Mucosa of gallbladder (tissue), 1 donor: ENCODE data around the gene C5orf63. TPM values are rescaled to one million over a fixed set of nuclear protein-coding genes. Genes with fewer than 3 reads are reported as not detected.
A peak's percentile ranks its signal among the peaks of the same experiment; 100 is the strongest.
"Not testable (repeated sequence)": the region's sequence is repeated elsewhere in the genome, so short reads cannot be mapped to it uniquely, and the experiment has no call there.

Source experiments
- DNase-seq: peaks from one replicate; pipeline ENCODE4 v3.0.0-alpha.2; 2020; ENCODE audit warnings: low spot score
- total RNA-seq: library from RNA; stranded (reverse); gene quantifications from one replicate; pipeline ENCODE4 v1.2.1, GENCODE V29; 2021
- donor health status: DM: no; HTN: no; CAD: no.

C5orf63 gene
- total RNA-seq, 1 donor from 2014 or later: 6.1 TPM

GRCh38 chr5:127031863-127032232 lies 41.5 kb downstream of the C5orf63 start:
- no peak for DNase-seq

DNA sequence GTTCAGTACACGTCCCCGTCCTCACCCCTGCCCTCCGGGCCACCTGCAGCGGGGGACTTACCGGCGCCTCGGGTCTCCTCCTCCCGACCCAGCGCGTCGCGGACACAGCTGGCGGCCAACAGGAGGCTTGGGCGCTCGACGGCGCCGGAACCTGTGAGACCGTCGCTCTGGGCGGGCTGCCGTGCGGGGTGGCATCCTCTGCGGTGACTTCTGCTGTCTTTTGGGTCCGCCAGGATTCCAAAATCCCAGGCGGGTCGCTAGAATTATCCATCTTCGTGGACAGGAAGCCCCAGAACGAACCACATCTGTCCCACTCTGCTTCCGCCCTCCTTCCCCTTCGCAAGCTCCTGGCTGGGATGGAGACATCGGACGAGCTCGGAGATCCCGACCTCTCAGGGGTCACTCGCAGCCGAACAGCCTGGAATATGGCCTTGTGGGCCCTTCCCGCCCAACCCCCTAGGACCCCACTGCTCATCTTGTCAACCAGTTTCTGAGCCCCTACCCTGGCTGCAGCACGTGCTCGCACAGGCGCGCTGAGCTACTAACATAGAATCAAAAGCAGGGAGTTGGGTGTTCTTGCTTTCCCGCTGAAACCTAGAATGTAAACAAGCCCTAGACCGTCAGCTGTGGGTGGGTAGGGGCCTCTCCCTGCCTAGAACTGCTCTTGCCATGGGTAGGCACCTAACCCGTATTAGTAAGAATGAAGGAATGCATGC lies 42.0 kb downstream of the C5orf63 start:
- no peak for DNase-seq

DNA sequence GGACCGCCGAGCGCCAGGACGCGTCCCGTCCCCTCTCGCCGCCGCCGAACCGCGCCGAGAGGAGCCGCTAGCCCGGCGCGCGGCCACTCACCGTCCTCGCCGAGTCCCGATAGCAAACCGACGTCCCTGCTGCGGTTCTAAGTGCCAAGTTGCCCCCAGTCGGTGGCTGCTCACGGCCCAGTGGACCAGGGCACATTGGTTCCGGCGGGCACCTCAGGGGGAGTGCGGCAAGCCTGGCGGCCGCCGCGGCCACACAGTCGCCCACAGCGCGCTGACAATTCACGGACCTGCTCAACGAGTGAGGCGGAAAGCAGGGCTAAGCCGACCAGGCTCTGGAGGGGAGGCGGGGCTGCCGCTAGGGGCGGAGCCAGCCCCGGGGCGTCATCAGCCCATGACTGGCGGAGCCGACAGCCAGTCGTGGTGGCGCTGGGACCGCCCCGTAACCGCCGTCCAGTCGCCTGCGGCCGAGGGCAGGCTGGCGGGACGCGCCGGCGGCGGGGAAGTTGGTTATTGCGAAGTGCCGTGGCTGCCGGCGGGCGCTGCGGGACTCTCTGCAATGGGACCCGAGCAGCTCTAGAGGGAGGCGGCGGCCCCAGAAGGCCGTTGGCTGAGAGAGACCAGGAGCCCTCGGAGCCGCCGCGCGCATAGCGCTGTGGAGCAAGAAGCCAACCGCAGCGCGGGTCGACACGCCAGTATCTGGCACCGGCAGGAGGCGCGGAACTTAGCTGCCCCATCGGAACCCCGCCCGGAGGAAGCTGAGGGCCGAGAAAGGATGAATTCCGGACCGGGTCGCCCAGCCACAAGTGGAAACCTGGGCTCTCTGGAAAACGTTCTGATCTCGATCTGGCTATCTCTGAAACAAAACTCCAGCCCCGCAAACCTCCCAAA lies 42.8 kb downstream of the C5orf63 start, which contains the start of gene MARCHF3:
MARCHF3 (minus strand) TSS at position 300 of the 888 bp plus-strand sequence. CDS start 112,387 bp downstream, outside the sequence.
- peak; percentile 96 for DNase-seq

- DNase-seq: peak; percentile 62
These were observed 43.6 kb downstream of the C5orf63 start for GRCh38 chr5:127029581-127030258.

DNA sequence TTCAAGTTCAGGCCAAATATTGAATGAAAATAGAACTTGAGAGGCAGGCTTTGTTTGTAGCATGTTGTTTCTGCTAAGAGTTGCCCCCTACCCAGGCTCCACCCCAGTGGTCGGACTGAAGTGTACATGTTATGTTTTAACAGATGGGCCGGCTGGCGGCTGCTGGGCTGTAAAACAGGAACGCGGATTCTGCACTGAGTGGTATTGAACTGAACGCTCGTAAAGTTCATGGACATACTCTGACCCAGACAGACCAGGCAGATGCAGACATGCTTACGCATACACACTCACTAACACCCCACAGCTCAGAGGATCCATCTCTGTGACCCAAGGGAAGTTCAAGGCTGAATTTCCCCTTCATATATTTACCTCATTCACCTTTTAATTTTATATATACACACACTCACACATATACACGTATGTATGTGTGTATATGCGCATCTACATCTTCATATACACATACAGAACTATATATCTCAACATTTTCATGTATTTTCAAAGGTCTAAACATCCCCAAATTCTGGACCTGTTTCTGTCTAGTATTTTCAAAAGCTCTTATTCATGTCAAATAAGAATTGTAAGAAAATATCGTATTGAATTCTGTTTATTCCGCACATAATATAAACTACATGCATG lies 44.4 kb downstream of the C5orf63 start:
- DNase-seq: peak; percentile 28

- no peak for DNase-seq
These were observed 45.8 kb downstream of the C5orf63 start for GRCh38 chr5:127027539-127027938.

- no peak for DNase-seq
These were observed 47.1 kb downstream of the C5orf63 start for GRCh38 chr5:127026166-127026565.

GRCh38 chr5:127025467-127025866 lies 47.8 kb downstream of the C5orf63 start:
- DNase-seq: no peak

GRCh38 chr5:127024821-127025220 lies 48.5 kb downstream of the C5orf63 start:
- no peak for DNase-seq

- not testable (repeated sequence) for DNase-seq
These were observed 49.6 kb downstream of the C5orf63 start for GRCh38 chr5:127023552-127024191.

- no peak for DNase-seq
These were observed 50.5 kb downstream of the C5orf63 start for GRCh38 chr5:127022846-127023245.

- no peak for DNase-seq
These were observed 53.4 kb downstream of the C5orf63 start for GRCh38 chr5:127019928-127020327.

GRCh38 chr5:127016722-127017121 lies 56.6 kb downstream of the C5orf63 start:
- not testable (repeated sequence) for DNase-seq

DNA sequence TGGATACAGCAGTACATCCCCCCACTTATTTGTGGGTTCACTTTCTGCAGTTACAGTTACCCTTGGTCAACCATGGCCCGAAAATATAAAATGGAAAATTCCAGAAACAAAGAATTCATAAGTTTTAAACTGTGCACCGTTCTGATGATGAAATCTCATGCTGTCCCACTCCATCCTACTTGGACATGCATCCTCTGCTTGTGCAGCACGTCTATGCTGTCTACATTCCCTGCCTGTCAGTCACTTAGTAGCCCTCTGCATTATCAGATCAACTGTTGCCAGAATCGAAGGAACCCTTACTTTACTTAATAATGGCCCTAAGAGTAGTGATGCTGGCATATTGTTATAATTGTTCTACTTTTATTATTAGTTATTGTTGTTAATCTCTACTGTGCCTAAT lies 57.6 kb downstream of the C5orf63 start:
- no peak for DNase-seq

- DNase-seq: no peak
These were observed 58.7 kb downstream of the C5orf63 start for GRCh38 chr5:127014573-127014972.

GRCh38 chr5:127013407-127013806 lies 59.9 kb downstream of the C5orf63 start:
- DNase-seq: no peak

DNA sequence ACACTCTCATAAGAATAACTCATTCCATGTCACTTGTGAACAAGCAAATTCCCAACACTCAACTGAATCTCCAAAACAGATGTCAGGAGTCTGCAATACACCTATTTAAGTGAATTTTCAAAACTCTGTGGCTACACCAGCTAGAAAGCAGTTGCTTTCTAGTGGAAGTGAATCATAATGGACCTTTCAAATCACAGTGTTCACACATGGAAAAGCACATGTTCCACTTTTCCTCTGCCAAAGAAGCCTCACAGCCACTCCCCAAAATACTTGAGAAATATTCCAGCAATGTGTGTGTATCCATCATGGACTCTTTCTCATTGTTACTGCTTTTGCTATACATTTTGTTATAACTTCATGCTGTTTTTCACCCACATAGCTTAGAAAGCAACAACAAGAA lies 60.4 kb downstream of the C5orf63 start:
- DNase-seq: no peak

DNA sequence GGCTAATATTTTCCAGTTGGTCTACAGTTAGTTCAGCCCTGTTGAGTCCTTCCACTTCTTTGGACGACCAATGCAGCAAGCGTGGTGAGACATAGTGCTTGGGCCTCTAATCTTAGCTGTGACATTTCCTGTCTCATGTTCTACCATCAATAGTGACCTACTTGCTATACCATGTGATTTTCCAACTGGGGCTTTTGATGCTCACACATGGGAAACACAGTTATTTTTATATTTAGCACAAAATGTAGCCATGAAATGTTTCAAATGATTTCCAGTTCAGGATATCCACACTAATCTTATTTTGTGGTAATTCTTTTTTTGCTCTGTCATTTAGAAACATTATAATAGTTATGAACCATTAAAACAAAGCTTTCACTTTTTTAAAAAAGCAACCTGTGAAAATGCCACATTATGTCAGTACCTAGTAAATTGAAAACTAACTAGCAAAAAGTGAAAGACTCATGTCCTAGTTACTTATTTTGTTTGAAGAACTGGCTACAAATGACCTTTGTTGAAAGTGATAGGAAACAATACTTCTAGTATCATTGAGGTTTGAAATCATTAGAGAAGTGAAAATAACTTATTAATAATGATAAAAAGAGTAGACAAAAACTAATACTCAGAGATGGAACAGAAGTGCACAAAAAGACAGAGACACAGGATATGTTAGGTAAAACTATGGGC lies 61.2 kb downstream of the C5orf63 start:
- DNase-seq: no peak

DNA sequence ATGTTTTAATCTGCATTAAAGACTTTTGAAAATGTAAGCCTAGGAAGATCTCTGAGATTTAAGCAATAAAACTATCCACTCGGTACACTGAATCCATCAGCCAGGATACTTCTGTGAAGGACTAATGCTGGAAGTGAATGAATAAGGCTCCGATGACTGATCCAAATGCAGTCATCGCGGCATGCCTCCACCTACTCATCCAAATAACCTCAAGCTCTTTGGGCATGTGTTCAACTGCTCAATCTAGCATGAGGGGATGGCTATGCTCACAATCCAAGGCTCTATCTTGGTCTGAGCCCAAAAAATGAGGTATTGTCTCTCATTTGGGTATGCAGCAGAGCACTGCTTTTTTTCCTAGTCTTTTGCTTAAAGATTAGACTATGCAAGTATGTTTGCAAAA lies 62.1 kb downstream of the C5orf63 start:
- DNase-seq: no peak

DNA sequence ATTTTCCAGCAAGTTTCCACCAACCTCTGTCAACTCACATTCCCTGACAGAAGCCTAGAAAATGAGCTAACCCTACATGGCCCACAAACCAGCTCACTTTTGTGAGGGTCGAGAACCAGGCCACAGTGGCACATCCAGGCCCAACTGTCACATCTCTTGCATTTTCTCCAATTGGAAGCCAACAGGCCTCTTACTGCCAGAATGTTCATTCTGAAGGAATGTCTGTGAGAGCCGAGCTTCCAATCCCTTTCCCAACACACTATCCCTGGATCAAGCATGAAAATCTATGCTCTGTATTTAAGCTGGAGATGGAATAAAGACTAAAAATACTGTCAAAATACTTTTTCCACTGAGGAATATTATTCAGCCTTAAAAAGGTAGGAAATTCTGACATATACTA lies 62.9 kb downstream of the C5orf63 start:
- DNase-seq: no peak

- no peak for DNase-seq
These were observed 63.5 kb downstream of the C5orf63 start for GRCh38 chr5:127009784-127010183.
